GM23248 (cell line): Measurements from ENCODE around the gene MAP6. TPM values are rescaled to one million over a fixed set of nuclear protein-coding genes. Genes with fewer than 3 reads are reported as not detected.
A peak's percentile ranks its signal among the peaks of the same experiment; 100 is the strongest.

Source experiments
- DNase-seq: peaks from one replicate; pipeline ENCODE4 v3.0.0-alpha.2; 2015
- H2AFZ ChIP-seq: fragments of 200-600 bp; sonication (generic); 2 replicates; pipeline ENCODE4 v1.6.1; 2016; ENCODE audit warnings: antibody characterized with exemption
- H3F3A ChIP-seq: fragments of 200-600 bp; sonication (generic); 2 replicates; pipeline ENCODE4 v1.6.1; 2016; ENCODE audit warnings: mild to moderate bottlenecking, antibody characterized with exemption, mixed run types; ENCODE audit not compliant: insufficient read depth
- H3K27ac ChIP-seq: fragments of 200-600 bp; sonication (generic); 2 replicates; pipeline ENCODE4 v1.5.1; 2016; ENCODE audit warnings: mild to moderate bottlenecking
- H3K27me3 ChIP-seq: fragments of 200-600 bp; sonication (generic); replicated peaks from 2 replicates; pipeline ENCODE4 v1.6.1; 2016; ENCODE audit warnings: mild to moderate bottlenecking; ENCODE audit not compliant: insufficient read depth
- H3K36me3 ChIP-seq: fragments of 200-600 bp; sonication (generic); 2 replicates; pipeline ENCODE4 v1.6.1; 2016; ENCODE audit warnings: low read depth, mild to moderate bottlenecking
- H3K4me1 ChIP-seq: fragments of 200-600 bp; sonication (generic); 2 replicates; pipeline ENCODE4 v1.6.1; 2016; ENCODE audit warnings: mild to moderate bottlenecking; ENCODE audit not compliant: insufficient read depth
- H3K4me2 ChIP-seq: fragments of 200-600 bp; sonication (generic); one replicate; pipeline ENCODE4 v1.6.1; 2016; ENCODE audit warnings: mild to moderate bottlenecking; ENCODE audit not compliant: unreplicated experiment
- H3K4me3 ChIP-seq: fragments of 200-600 bp; sonication (generic); 2 replicates; pipeline ENCODE4 v1.5.1; 2016; ENCODE audit warnings: mild to moderate bottlenecking
- H3K79me2 ChIP-seq: fragments of 200-600 bp; sonication (generic); 2 replicates; pipeline ENCODE4 v1.6.1; 2016; ENCODE audit warnings: mild to moderate bottlenecking; ENCODE audit not compliant: insufficient read depth
- H3K9ac ChIP-seq: fragments of 200-600 bp; sonication (generic); 2 replicates; pipeline ENCODE4 v1.6.1; 2016; ENCODE audit warnings: mild to moderate bottlenecking
- H3K9me2 ChIP-seq: fragments of 200-600 bp; sonication (generic); 2 replicates; pipeline ENCODE4 v1.6.1; 2016; ENCODE audit warnings: mixed run types, mild to moderate bottlenecking, moderate library complexity; ENCODE audit not compliant: insufficient read depth
- H3K9me3 ChIP-seq: fragments of 200-600 bp; sonication (generic); one replicate; pipeline ENCODE4 v1.6.1; 2017; ENCODE audit warnings: low read depth
- H4K20me1 ChIP-seq: fragments of 200-600 bp; sonication (generic); 2 replicates; pipeline ENCODE4 v1.6.0; 2016; ENCODE audit not compliant: insufficient read depth
- EZH2 ChIP-seq: fragments of 200-600 bp; sonication (generic); IDR thresholded peaks from 2 replicates; pipeline ENCODE4 v1.6.1; 2018; ENCODE audit warnings: antibody characterized with exemption, mild to moderate bottlenecking; ENCODE audit not compliant: insufficient read depth, poor library complexity, severe bottlenecking
- EZH2phosphoT487 ChIP-seq: fragments of 200-600 bp; sonication (generic); IDR thresholded peaks from 2 replicates; pipeline ENCODE4 v1.6.1; 2018; ENCODE audit warnings: antibody characterized with exemption, moderate library complexity, mild to moderate bottlenecking, low read depth; ENCODE audit not compliant: insufficient read depth
- WGBS, 2 experiments: methylation state at CpG; one replicate each; pipeline ENCODE4 v1.1.6; 2015 to 2017; ENCODE audit warnings: low lambda C conversion rate in 2 of 2, low coverage in 1 of 2; ENCODE audit errors: missing lambda C conversion rate in 2 of 2; 5-methylcytosine and 5-hydroxymethylcytosine counted together
- in situ Hi-C: fragments of 300-500 bp; cut with MboI; formaldehyde crosslinking; loops from 2 replicates; pipeline ENCODE4 v1.15.0; 2020
- polyA plus RNA-seq: library from polyadenylated mRNA; unstranded; fragments of >200 nt; fragmentation: Nextera tagmentation; extraction: Ambion mirVana; gene quantifications from 2 replicates; pipeline ENCODE4 v1.2.1, GENCODE V29; 2016
- total RNA-seq: library from RNA; depleted of rRNA; stranded (reverse); fragments of >200 nt; shearing (Covaris generic); gene quantifications from 2 replicates; pipeline ENCODE4 v1.2.3, GENCODE V29; 2014

Gene MAP6
- total and polyA plus RNA-seq, 2 experiments from 2014 or later = 3.4 to 5.2 TPM

GRCh38 chr11:75597636-75598035 lies 71.2 kb downstream of the MAP6 start:
- TF ChIP-seq EZH2 = no peak
- no peak for TF ChIP-seq EZH2phosphoT487
- H3K4me1 ChIP-seq = peaks cover 2% of the 10 kb centered on the region; the same call in 1 of the 2 replicates
- no peak overlapping the region for H3K27ac ChIP-seq
- no peaks in the 10 kb centered on the region for H3F3A ChIP-seq
- H3K27me3 ChIP-seq = no peaks in the 10 kb centered on the region
- DNase-seq = peak; percentile 36
- H3K79me2 ChIP-seq = no peaks in the 10 kb centered on the region
- no peak overlapping the region for H3K4me2 ChIP-seq
- no peak overlapping the region for H2AFZ ChIP-seq
- WGBS, 2 experiments = 61 to 63% methylated on average over 4 of the region's 4 CpGs
- H3K9me2 ChIP-seq = no peaks in the 10 kb centered on the region
- H3K36me3 ChIP-seq = no peaks in the 10 kb centered on the region
- no peaks in the 10 kb centered on the region for H4K20me1 ChIP-seq
- in situ Hi-C loops = no loop called here
- no peak overlapping the region for H3K9ac ChIP-seq
- H3K4me3 ChIP-seq = no peak overlapping the region
- H3K9me3 ChIP-seq = no peaks in the 10 kb centered on the region

DNA sequence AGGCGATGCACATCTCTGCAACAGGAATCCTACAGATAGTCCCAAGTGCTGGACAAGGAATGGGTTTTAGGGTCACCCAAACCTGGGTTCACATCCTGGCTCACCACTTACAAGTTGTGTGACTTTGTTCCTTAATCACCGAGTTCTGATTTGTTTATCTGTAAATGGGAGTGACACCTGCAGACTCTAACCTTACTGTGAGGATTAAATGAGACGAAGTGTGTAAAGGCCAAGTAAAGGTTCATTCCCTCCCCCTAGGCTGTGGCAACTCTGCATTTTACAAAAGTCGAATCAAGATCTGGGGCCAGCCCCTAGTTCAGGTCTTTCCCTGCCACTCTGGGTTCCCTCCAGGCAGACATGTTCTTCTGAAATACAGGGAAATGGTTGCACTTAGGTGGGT lies 71.9 kb downstream of the MAP6 start:
- no peaks in the 10 kb centered on the region for H3F3A ChIP-seq
- no peaks in the 10 kb centered on the region for H3K79me2 ChIP-seq
- in situ Hi-C loops = no loop called here
- no peak overlapping the region for H3K4me3 ChIP-seq
- H3K27ac ChIP-seq = no peak overlapping the region
- 81 to 82% methylated on average over 4 of the region's 4 CpGs for WGBS, 2 experiments
- DNase-seq = no peak
- no peaks in the 10 kb centered on the region for H3K9me2 ChIP-seq
- H4K20me1 ChIP-seq = no peaks in the 10 kb centered on the region
- H3K4me2 ChIP-seq = no peak overlapping the region
- no peaks in the 10 kb centered on the region for H3K9me3 ChIP-seq
- no peaks in the 10 kb centered on the region for H3K27me3 ChIP-seq
- H3K4me1 ChIP-seq = no peaks in the 10 kb centered on the region
- no peaks in the 10 kb centered on the region for H3K36me3 ChIP-seq
- TF ChIP-seq EZH2phosphoT487 (no peak), EZH2 (no peak)
- no peak overlapping the region for H3K9ac ChIP-seq
- H2AFZ ChIP-seq = no peak overlapping the region

- TF ChIP-seq EZH2 (no peak), EZH2phosphoT487 (no peak)
- no peak overlapping the region for H3K4me2 ChIP-seq
- H3K27ac ChIP-seq = no peak overlapping the region
- no peaks in the 10 kb centered on the region for H3K4me1 ChIP-seq
- DNase-seq = no peak
- H3K9me3 ChIP-seq = no peaks in the 10 kb centered on the region
- no peaks in the 10 kb centered on the region for H3K27me3 ChIP-seq
- no peaks in the 10 kb centered on the region for H3K9me2 ChIP-seq
- in situ Hi-C loops = no loop called here
- no peak overlapping the region for H3K4me3 ChIP-seq
- no peak overlapping the region for H3K9ac ChIP-seq
- no peaks in the 10 kb centered on the region for H3K36me3 ChIP-seq
- H3F3A ChIP-seq = no peaks in the 10 kb centered on the region
- H4K20me1 ChIP-seq = no peaks in the 10 kb centered on the region
- WGBS, 2 experiments = 94 to 100% methylated on average over 2 of the region's 2 CpGs
- H2AFZ ChIP-seq = no peak overlapping the region
- H3K79me2 ChIP-seq = no peaks in the 10 kb centered on the region
Observed at GRCh38 chr11:75595429-75595828, 73.4 kb downstream of the MAP6 start.

DNA sequence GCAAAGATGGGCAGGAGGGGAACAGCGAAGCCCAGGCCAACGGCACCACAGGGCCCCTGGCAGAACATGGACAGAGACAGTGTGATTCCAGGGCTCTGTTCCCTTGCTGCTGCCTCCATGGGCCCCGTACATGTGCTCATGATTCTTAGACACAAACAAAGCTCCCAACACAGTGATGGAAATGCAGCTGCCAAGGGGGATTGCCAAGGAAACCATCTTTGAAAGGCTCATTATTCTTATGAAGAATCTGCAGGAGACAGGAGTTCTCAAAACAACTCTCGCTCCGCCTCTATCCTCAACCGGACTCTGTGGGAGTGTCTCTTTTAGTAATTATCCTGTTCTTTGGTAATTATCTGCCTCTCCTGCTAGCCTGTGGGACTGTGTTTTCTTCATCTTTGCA lies 74.6 kb downstream of the MAP6 start:
- Histone ChIP-seq H3K27ac (no peak overlapping the region), H3K4me2 (no peak overlapping the region), H3F3A (no peaks in the 10 kb centered on the region), H3K4me3 (no peak overlapping the region), H4K20me1 (no peaks in the 10 kb centered on the region), H3K79me2 (no peaks in the 10 kb centered on the region), H3K36me3 (no peaks in the 10 kb centered on the region), H2AFZ (no peak overlapping the region), H3K4me1 (no peaks in the 10 kb centered on the region), H3K9me2 (no peaks in the 10 kb centered on the region), H3K9me3 (no peaks in the 10 kb centered on the region), H3K9ac (no peak overlapping the region), H3K27me3 (no peaks in the 10 kb centered on the region)
- 78 to 80% methylated on average over 6 of the region's 6 CpGs for WGBS, 2 experiments
- no peak for DNase-seq
- in situ Hi-C loops = no loop called here
- no peak for TF ChIP-seq EZH2phosphoT487
- TF ChIP-seq EZH2 = no peak
